Thyroid gland (tissue), 4 donors: ENCODE results near the gene NFIB. TPM values are rescaled to one million over a fixed set of nuclear protein-coding genes. Genes with fewer than 3 reads are reported as not detected.

ENCODE experiments used
- DNase-seq, 2 donors: peaks; one replicate each; pipeline ENCODE4 v3.0.0-alpha.2; 2019
- H3K27ac ChIP-seq, 3 donors: fragments of 200-600 bp; sonication (generic); 1 replicate in 2 of 3; 2 replicates in 1 of 3; pipeline ENCODE4 v1.5.1; 2016 to 2019; ENCODE audit warnings: mild to moderate bottlenecking in 1 of 3, moderate library complexity in 1 of 3
- H3K27me3 ChIP-seq: fragments of 200-600 bp; sonication (generic); one replicate; pipeline ENCODE4 v1.5.1; 2019
- H3K36me3 ChIP-seq, 2 donors: fragments of 200-600 bp; sonication (generic); one replicate each; pipeline ENCODE4 v1.5.1; 2016 to 2019
- H3K4me1 ChIP-seq, 2 donors: fragments of 200-600 bp; sonication (generic); one replicate each; pipeline ENCODE4 v1.5.1; 2017 to 2019
- H3K4me3 ChIP-seq, 3 donors: fragments of 200-600 bp; sonication (generic); replicated peaks in 1 of 3; 1 replicate in 2 of 3; 2 replicates in 1 of 3; pipeline ENCODE4 v1.5.1; 2016; ENCODE audit warnings: mild to moderate bottlenecking in 1 of 3
- H3K9me3 ChIP-seq: fragments of 200-600 bp; sonication (generic); one replicate; pipeline ENCODE4 v1.5.1; 2017
- POLR2A ChIP-seq, 2 donors: fragments of 450-650 bp; IDR thresholded peaks; one replicate each; pipeline ENCODE4 v1.6.1; 2017; ENCODE audit warnings: antibody characterized with exemption in 2 of 2, mild to moderate bottlenecking in 2 of 2, moderate library complexity in 1 of 2
- WGBS, 2 donors: methylation state at CpG; one replicate each; pipeline ENCODE4 v1.1.5; 2017; 5-methylcytosine and 5-hydroxymethylcytosine counted together
- intact Hi-C: fragments of 100-400 bp; cut with DNase I; formaldehyde crosslinking; loops from one replicate; pipeline ENCODE4 v1.15.1; 2023
- total RNA-seq, 4 donors: library from RNA; depleted of rRNA; stranded (reverse); fragments of >200 nt; gene quantifications; one replicate each; pipeline ENCODE4 v1.2.3, GENCODE V29; 2016
- TF ChIP-seq, protein P1 (sequence below), 6 experiments: fragments of 200-600 bp in 3 of 6; fragments of 450-650 bp in 3 of 6; sonication (generic) in 3 of 6; IDR thresholded peaks; one replicate each; pipeline ENCODE4 v1.5.1; 2016 to 2019; ENCODE audit warnings: antibody characterized with exemption in 6 of 6, mild to moderate bottlenecking in 2 of 6, inconsistent platforms in 1 of 6, moderate library complexity in 1 of 6

NFIB gene
- total RNA-seq, 4 donors from 2014 or later: 57.9 to 144 (median 125) TPM

DNA sequence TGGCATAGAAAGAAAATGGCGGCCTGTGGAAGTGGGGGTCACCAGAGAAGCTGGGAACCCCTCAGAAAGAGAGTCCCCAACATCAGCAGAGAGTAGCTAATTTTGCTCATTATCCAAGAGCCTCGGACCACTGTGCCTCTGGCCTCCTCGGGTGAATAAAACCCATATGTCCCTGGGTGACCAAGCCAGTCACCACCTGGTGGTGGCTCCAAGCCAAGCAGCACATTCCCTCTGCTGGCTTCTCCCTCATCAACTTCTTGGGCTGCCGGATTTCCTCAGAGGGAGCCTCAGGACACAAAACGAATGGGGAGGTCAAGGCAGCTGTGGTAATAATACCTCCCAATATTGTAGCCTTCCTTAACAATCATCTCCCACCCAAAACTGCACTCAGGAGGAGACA is 242.5 kb downstream of the NFIB start:
- 93 to 99% methylated on average over 5 of the region's 5 CpGs for WGBS, 2 donors
- intact Hi-C loops: no loop called here
- no peak for DNase-seq

GRCh38 chr9:14068690-14069089 is 245.3 kb downstream of the NFIB start:
- Histone ChIP-seq H3K4me3 (no peak overlapping the region), H3K9me3 (no peaks in the 10 kb centered on the region), H3K27ac (no peak overlapping the region), H3K4me1 (peaks cover under 1 to 1% of the 10 kb centered on the region in 2 donors), H3K36me3 (no peaks in the 10 kb centered on the region), H3K27me3 (peaks cover 10% of the 10 kb centered on the region)
- DNase-seq: no peak
- WGBS, 2 donors: 100% methylated on average over 4 of the region's 4 CpGs
- TF ChIP-seq, protein P1, sequence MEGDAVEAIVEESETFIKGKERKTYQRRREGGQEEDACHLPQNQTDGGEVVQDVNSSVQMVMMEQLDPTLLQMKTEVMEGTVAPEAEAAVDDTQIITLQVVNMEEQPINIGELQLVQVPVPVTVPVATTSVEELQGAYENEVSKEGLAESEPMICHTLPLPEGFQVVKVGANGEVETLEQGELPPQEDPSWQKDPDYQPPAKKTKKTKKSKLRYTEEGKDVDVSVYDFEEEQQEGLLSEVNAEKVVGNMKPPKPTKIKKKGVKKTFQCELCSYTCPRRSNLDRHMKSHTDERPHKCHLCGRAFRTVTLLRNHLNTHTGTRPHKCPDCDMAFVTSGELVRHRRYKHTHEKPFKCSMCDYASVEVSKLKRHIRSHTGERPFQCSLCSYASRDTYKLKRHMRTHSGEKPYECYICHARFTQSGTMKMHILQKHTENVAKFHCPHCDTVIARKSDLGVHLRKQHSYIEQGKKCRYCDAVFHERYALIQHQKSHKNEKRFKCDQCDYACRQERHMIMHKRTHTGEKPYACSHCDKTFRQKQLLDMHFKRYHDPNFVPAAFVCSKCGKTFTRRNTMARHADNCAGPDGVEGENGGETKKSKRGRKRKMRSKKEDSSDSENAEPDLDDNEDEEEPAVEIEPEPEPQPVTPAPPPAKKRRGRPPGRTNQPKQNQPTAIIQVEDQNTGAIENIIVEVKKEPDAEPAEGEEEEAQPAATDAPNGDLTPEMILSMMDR (IDR thresholded peaks at IDR 0.05): no peak
- TF ChIP-seq POLR2A (IDR thresholded peaks at IDR 0.05): no peak
- intact Hi-C loops: no loop called here

More for the DNA sequence above, 242.5 kb downstream of the NFIB start:
- TF ChIP-seq, protein P1 (IDR thresholded peaks at IDR 0.05): no peak
- TF ChIP-seq POLR2A (IDR thresholded peaks at IDR 0.05): no peak
- H3K4me1 ChIP-seq: no peaks in the 10 kb centered on the region
- H3K27ac ChIP-seq: no peak overlapping the region
- H3K36me3 ChIP-seq: no peaks in the 10 kb centered on the region
- H3K9me3 ChIP-seq: no peaks in the 10 kb centered on the region
- no peaks in the 10 kb centered on the region for H3K27me3 ChIP-seq
- no peak overlapping the region for H3K4me3 ChIP-seq

- DNase-seq: no peak
- no peak overlapping the region for H3K4me3 ChIP-seq
- H3K9me3 ChIP-seq: no peaks in the 10 kb centered on the region
- no peaks in the 10 kb centered on the region for H3K36me3 ChIP-seq
- WGBS, 2 donors: 69 to 75% methylated on average over 4 of the region's 4 CpGs
- H3K4me1 ChIP-seq: peaks cover 6 to 11% of the 10 kb centered on the region in 2 donors
- peaks cover 10% of the 10 kb centered on the region for H3K27me3 ChIP-seq
- intact Hi-C loops: no loop called here
- no peak overlapping the region for H3K27ac ChIP-seq
- no peak for TF ChIP-seq POLR2A (IDR thresholded peaks at IDR 0.05)
- TF ChIP-seq, protein P1 (IDR thresholded peaks at IDR 0.05): no peak
Measured at GRCh38 chr9:14066831-14067230, 247.1 kb downstream of the NFIB start.

- no peak for DNase-seq
- Histone ChIP-seq H3K27me3 (peaks cover 10% of the 10 kb centered on the region), H3K27ac (no peak overlapping the region), H3K9me3 (no peaks in the 10 kb centered on the region), H3K36me3 (no peaks in the 10 kb centered on the region), H3K4me3 (no peak overlapping the region), H3K4me1 (peaks cover 6 to 11% of the 10 kb centered on the region in 2 donors)
- no peak for TF ChIP-seq POLR2A (IDR thresholded peaks at IDR 0.05)
- TF ChIP-seq, protein P1 (IDR thresholded peaks at IDR 0.05): no peak
- 98 to 99% methylated on average over 4 of the region's 4 CpGs for WGBS, 2 donors
- intact Hi-C loops: no loop called here
Measured at GRCh38 chr9:14066032-14066431, 247.9 kb downstream of the NFIB start.

- Histone ChIP-seq H3K36me3 (no peaks in the 10 kb centered on the region), H3K27me3 (peaks cover 10% of the 10 kb centered on the region), H3K27ac (no peak overlapping the region), H3K4me3 (no peak overlapping the region), H3K9me3 (no peaks in the 10 kb centered on the region), H3K4me1 (peaks cover 6 to 11% of the 10 kb centered on the region in 2 donors)
- 90 to 93% methylated on average over 2 of the region's 2 CpGs for WGBS, 2 donors
- no peak for DNase-seq
- intact Hi-C loops: no loop called here
- TF ChIP-seq, protein P1 (IDR thresholded peaks at IDR 0.05): no peak
Measured at GRCh38 chr9:14064940-14065339, 249.0 kb downstream of the NFIB start.
